22Rv1 (cell line): ENCODE results near the gene GATD1.

ENCODE experiments used
- ZFX ChIP-seq: fragments of 450-650 bp; IDR thresholded peaks from 2 replicates; pipeline ENCODE4 v1.6.1; 2017; ENCODE audit warnings: antibody characterized with exemption, borderline replicate concordance
- TF ChIP-seq, protein P1 (sequence below): fragments of 450-650 bp; IDR thresholded peaks from 2 replicates; pipeline ENCODE4 v1.5.1; 2017; ENCODE audit warnings: mild to moderate bottlenecking

DNA sequence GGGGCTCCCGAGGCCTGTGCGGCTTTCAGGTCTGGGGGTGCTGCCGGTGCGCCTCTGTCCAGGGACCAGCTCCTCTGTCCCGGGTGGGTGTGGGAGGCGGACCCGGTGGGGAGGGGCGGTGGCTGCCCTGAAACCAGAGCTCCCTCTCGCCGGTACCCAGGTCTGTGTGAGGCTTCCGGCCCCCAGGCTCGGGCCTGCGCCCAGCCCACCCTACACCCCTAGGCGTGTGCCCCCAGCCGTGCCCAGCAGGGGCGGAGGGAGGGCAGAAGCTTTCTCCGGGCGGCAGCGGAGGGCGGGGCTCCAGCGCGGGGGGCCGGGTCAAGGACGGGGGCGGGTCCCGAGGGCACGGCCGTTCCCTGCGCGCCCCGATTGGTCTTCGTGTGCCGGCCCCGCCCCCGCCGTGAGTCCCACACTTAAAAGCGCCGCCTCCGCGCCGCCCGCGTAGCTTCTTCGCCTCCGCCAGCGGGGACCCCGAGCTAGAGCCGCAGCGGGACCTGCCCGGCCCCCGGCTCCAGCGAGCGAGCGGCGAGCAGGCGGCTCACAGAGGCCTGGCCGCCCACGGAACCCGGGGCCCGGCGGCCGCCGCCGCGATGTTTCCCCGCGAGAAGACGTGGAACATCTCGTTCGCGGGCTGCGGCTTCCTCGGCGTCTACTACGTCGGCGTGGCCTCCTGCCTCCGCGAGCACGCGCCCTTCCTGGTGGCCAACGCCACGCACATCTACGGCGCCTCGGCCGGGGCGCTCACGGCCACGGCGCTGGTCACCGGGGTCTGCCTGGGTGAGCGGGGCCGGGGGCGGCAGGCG, 42.0 kb upstream of the GATD1 start:
- TF ChIP-seq, protein P1, sequence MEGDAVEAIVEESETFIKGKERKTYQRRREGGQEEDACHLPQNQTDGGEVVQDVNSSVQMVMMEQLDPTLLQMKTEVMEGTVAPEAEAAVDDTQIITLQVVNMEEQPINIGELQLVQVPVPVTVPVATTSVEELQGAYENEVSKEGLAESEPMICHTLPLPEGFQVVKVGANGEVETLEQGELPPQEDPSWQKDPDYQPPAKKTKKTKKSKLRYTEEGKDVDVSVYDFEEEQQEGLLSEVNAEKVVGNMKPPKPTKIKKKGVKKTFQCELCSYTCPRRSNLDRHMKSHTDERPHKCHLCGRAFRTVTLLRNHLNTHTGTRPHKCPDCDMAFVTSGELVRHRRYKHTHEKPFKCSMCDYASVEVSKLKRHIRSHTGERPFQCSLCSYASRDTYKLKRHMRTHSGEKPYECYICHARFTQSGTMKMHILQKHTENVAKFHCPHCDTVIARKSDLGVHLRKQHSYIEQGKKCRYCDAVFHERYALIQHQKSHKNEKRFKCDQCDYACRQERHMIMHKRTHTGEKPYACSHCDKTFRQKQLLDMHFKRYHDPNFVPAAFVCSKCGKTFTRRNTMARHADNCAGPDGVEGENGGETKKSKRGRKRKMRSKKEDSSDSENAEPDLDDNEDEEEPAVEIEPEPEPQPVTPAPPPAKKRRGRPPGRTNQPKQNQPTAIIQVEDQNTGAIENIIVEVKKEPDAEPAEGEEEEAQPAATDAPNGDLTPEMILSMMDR: no peak
- no peak for TF ChIP-seq ZFX
